Smooth muscle cell of bladder (primary cell): ENCODE results near the gene ZFP30. TPM values are rescaled to one million over a fixed set of nuclear protein-coding genes. Genes with fewer than 3 reads are reported as not detected.

Experiments
- total RNA-seq: library from RNA; depleted of rRNA; stranded (reverse); fragments of >200 nt; gene quantifications from 2 replicates; pipeline ENCODE4 v1.2.3, GENCODE V29; 2014

The ZFP30 gene
- 9.8 and 16.3 TPM in 2 replicates for total RNA-seq

GRCh38 chr19:37655301-37655688 lies at the start of gene ZFP30:
Gene ZFP30 (minus strand): TSS chr19:37655465. CDS start chr19:37647822, 7,643 bp downstream.

GRCh38 chr19:37594304-37594981 lies 60.8 kb downstream of the ZFP30 start, which contains the start of the genes ZNF540 and ZNF571:
Gene ZNF540 (plus strand): TSS chr19:37594876. CDS start chr19:37598448, 3,572 bp downstream.
Gene ZNF571 (minus strand): TSS chr19:37594792. CDS start chr19:37586676, 8,116 bp downstream.

Other genes with a start within 250 kb of the ZFP30 start
- gene ZNF569, start 188.0 kb downstream of the ZFP30 start, total RNA-seq: 5.9 and 7.1 TPM in 2 replicates
- gene ZNF570, start 186.1 kb downstream of the ZFP30 start, total RNA-seq: 8.4 and 9.0 TPM in 2 replicates
- 1.1 and 1.8 TPM in 2 replicates for gene ZNF793, start 148.5 kb downstream of the ZFP30 start, total RNA-seq
- gene ZNF571, start 60.7 kb downstream of the ZFP30 start, total RNA-seq: 2.7 and 5.6 TPM in 2 replicates
- 0.28 and 1.2 TPM in 2 replicates for gene ZNF540, start 60.6 kb downstream of the ZFP30 start, total RNA-seq
- 3.7 and 5.5 TPM in 2 replicates for gene ZNF607, start 64.3 kb upstream of the ZFP30 start, total RNA-seq
- gene ZNF573, start 124.1 kb upstream of the ZFP30 start, total RNA-seq: 4.3 and 5.5 TPM in 2 replicates